B cell (primary cell): Measurements from ENCODE around the gene ADAM17.

Experiments used
- EZH2 ChIP-seq: IDR thresholded peaks from 2 replicates; pipeline ENCODE4 v1.6.1; 2012; ENCODE audit warnings: borderline replicate concordance, low read depth, mild to moderate bottlenecking, moderate library complexity, low read length; ENCODE audit not compliant: insufficient read depth, poor library complexity, severe bottlenecking
- TF ChIP-seq, protein P1 (sequence below): fragments of 200-600 bp; IDR thresholded peaks from one replicate; pipeline ENCODE4 v1.8.0; 2022; ENCODE audit warnings: antibody characterized with exemption, mild to moderate bottlenecking

DNA sequence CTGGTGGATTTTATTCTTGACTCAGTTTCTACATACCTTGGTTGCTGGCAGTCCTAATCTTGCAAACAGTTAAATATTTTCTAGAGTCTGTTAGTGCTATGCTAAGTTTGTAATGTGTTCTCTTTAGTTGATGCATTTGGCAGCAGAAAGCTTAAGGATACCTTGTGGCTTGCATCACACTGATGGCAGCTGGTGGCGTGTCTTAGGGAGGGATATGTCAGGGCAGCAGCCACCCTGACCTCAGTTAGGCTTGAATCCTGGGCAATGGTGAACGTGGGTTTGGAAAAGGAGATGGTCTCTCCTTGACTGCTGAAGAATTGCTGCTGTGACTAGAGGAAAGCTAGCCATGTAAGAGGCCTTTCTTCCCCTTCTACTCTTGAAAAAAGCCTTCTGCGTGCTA is 77.1 kb downstream of the ADAM17 start:
- TF ChIP-seq, protein P1, sequence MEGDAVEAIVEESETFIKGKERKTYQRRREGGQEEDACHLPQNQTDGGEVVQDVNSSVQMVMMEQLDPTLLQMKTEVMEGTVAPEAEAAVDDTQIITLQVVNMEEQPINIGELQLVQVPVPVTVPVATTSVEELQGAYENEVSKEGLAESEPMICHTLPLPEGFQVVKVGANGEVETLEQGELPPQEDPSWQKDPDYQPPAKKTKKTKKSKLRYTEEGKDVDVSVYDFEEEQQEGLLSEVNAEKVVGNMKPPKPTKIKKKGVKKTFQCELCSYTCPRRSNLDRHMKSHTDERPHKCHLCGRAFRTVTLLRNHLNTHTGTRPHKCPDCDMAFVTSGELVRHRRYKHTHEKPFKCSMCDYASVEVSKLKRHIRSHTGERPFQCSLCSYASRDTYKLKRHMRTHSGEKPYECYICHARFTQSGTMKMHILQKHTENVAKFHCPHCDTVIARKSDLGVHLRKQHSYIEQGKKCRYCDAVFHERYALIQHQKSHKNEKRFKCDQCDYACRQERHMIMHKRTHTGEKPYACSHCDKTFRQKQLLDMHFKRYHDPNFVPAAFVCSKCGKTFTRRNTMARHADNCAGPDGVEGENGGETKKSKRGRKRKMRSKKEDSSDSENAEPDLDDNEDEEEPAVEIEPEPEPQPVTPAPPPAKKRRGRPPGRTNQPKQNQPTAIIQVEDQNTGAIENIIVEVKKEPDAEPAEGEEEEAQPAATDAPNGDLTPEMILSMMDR, result no peak
- TF ChIP-seq EZH2, result no peak
